HepG2 (cell line): Measurements from ENCODE around the gene EML2. TPM values are rescaled to one million over a fixed set of nuclear protein-coding genes. Genes with fewer than 3 reads are reported as not detected.

ENCODE experiments used
- ATF4 ChIP-seq, 2 experiments: fragments of 450-650 bp in 1 of 2; sonication (generic) in 1 of 2; formaldehyde crosslinking; IDR thresholded peaks; 2 replicates each; pipeline versions ENCODE4 v1.5.0 to v1.8.0; 2020 to 2022; ENCODE audit warnings: mild to moderate bottlenecking in 1 of 2, missing genetic modification reagents in 1 of 2
- BRF2 ChIP-seq: sonication (generic); formaldehyde crosslinking; IDR thresholded peaks from 2 replicates; pipeline ENCODE4 v1.8.1; 2022; ENCODE audit warnings: mild to moderate bottlenecking, missing genetic modification reagents
- EEA1 ChIP-seq: sonication (generic); formaldehyde crosslinking; IDR thresholded peaks from 2 replicates; pipeline ENCODE4 v1.5.1; 2020; ENCODE audit warnings: mild to moderate bottlenecking, missing genetic modification reagents, borderline replicate concordance
- ELK4 ChIP-seq: sonication (generic); formaldehyde crosslinking; IDR thresholded peaks from 2 replicates; pipeline ENCODE4 v1.9.0; 2021; ENCODE audit warnings: missing genetic modification reagents, borderline replicate concordance
- GABPB1 ChIP-seq: IDR thresholded peaks from 2 replicates; pipeline ENCODE4 v1.6.1; 2016; ENCODE audit warnings: mild to moderate bottlenecking, missing genetic modification reagents, moderate library complexity, missing compliant biosample characterization
- LRRFIP1 ChIP-seq: sonication (generic); formaldehyde crosslinking; conservative IDR thresholded peaks from 2 replicates; pipeline ENCODE4 v1.4.0; 2020; ENCODE audit warnings: missing genetic modification reagents
- MXD4 ChIP-seq: IDR thresholded peaks from 2 replicates; pipeline ENCODE4 v1.6.1; 2016; ENCODE audit warnings: mild to moderate bottlenecking, missing biosample characterization, missing genetic modification reagents
- PATZ1 ChIP-seq: sonication (generic); formaldehyde crosslinking; IDR thresholded peaks from 2 replicates; pipeline ENCODE4 v1.4.0; 2020; ENCODE audit warnings: missing genetic modification reagents
- POLR2A ChIP-seq, 2 experiments: IDR thresholded peaks; 2 replicates each; pipeline ENCODE4 v1.6.1; 2011; ENCODE audit warnings: low read depth in 2 of 2, low read length in 2 of 2, mild to moderate bottlenecking in 1 of 2, moderate library complexity in 1 of 2; ENCODE audit not compliant: insufficient read depth in 1 of 2
- RAD21 ChIP-seq: fragments of 450-650 bp; formaldehyde crosslinking; IDR thresholded peaks from 2 replicates; pipeline ENCODE4 v1.5.0; 2020; ENCODE audit warnings: mild to moderate bottlenecking
- RARA ChIP-seq: IDR thresholded peaks from 2 replicates; pipeline ENCODE4 v1.6.1; 2016; ENCODE audit warnings: missing genetic modification reagents, missing compliant biosample characterization
- RORA ChIP-seq: sonication (generic); formaldehyde crosslinking; IDR thresholded peaks from 2 replicates; pipeline ENCODE4 v1.5.0; 2020; ENCODE audit warnings: mild to moderate bottlenecking, missing genetic modification reagents, moderate library complexity
- SIX4 ChIP-seq: sonication (generic); formaldehyde crosslinking; IDR thresholded peaks from 2 replicates; pipeline ENCODE4 v1.4.0; 2020; ENCODE audit warnings: missing genetic modification reagents
- SMAD1 ChIP-seq: sonication (generic); formaldehyde crosslinking; IDR thresholded peaks from 2 replicates; pipeline ENCODE4 v1.4.0; 2020; ENCODE audit warnings: missing genetic modification reagents, low read depth, mild to moderate bottlenecking, borderline replicate concordance
- SMC3 ChIP-seq: IDR thresholded peaks from 2 replicates; pipeline ENCODE4 v1.6.1; 2011; ENCODE audit warnings: low read length, improper control_type of control experiment
- TRIM24 ChIP-seq: sonication (generic); formaldehyde crosslinking; IDR thresholded peaks from 2 replicates; pipeline ENCODE4 v1.8.0; 2022; ENCODE audit warnings: mild to moderate bottlenecking, missing genetic modification reagents
- ZNF703 ChIP-seq: sonication (generic); formaldehyde crosslinking; IDR thresholded peaks from 2 replicates; pipeline ENCODE4 v1.5.1; 2020; ENCODE audit warnings: missing genetic modification reagents, mild to moderate bottlenecking, moderate library complexity, borderline replicate concordance
- ZNF850 ChIP-seq: sonication (generic); formaldehyde crosslinking; conservative IDR thresholded peaks from 2 replicates; pipeline ENCODE4 v1.9.0; 2021; ENCODE audit warnings: mild to moderate bottlenecking, missing genetic modification reagents
- ZUFSP ChIP-seq: sonication (generic); formaldehyde crosslinking; IDR thresholded peaks from 2 replicates; pipeline ENCODE4 v1.9.0; 2021; ENCODE audit warnings: missing genetic modification reagents, mild to moderate bottlenecking, borderline replicate concordance
- polyA plus RNA-seq, 8 experiments: library from polyadenylated mRNA; depleted of rRNA in 3 of 8; stranded (reverse) in 7 of 8; unstranded in 1 of 8; fragments of >200 nt; fragmentation: Illumina TruSeq in 4 of 8; extraction: Trizol in 4 of 8; gene quantifications; 2 replicates each; pipeline versions ENCODE4 v1.2.1 to v1.2.3, GENCODE V29; 2011 to 2016; ENCODE audit warnings: low read depth in 4 of 8, missing spikeins in 1 of 8, mixed read lengths in 1 of 8; ENCODE audit not compliant: insufficient read depth in 1 of 8
- total RNA-seq, 5 experiments: library from RNA; depleted of rRNA; stranded (reverse); fragments of >200 nt; fragmentation: Illumina TruSeq; extraction: Trizol; gene quantifications; 2 replicates each; pipeline ENCODE4 v1.2.3, GENCODE V29; 2016; ENCODE audit warnings: low read depth in 1 of 5

The EML2 gene
- total and polyA plus RNA-seq, 2 of the 13 experiments (the other 11 are each of a cell fraction or from before 2014, with no cell fraction given) = 7.3 to 12.9 TPM

- TF ChIP-seq ZNF703 (CRISPR knock-in tag) (no peak), RAD21 (peak; percentile 87), ATF4 (CRISPR knock-in tag; IDR thresholded peaks at IDR 0.05) (no peak), ELK4 (CRISPR knock-in tag) (no peak), SMC3 (peak; percentile 42; the same call in 1 of the 2 replicates), GABPB1 (CRISPR knock-in tag) (peak; percentile 75; the same call in 1 of the 2 replicates), POLR2A (IDR thresholded peaks at IDR 0.05; ENCODE audit: insufficient read depth in 1 of 2, low read depth in 2 of 2, low read length in 2 of 2) (peak in 1 of 2 experiments; percentile 55; a peak in 1 of 4 replicates), ZUFSP (no peak), SMAD1 (CRISPR knock-in tag) (no peak), LRRFIP1 (CRISPR knock-in tag) (no peak), RORA (CRISPR knock-in tag) (no peak), SIX4 (CRISPR knock-in tag) (no peak), MXD4 (CRISPR knock-in tag) (0 out of 2 replicates have a peak, but pooled peaks have one; percentile 34), PATZ1 (CRISPR knock-in tag) (peak; percentile 87), RARA (CRISPR knock-in tag) (no peak), BRF2 (CRISPR knock-in tag) (no peak), EEA1 (CRISPR knock-in tag) (peak; percentile 84; the same call in 1 of the 2 replicates), TRIM24 (CRISPR knock-in tag) (no peak), ZNF850 (CRISPR knock-in tag) (no peak)
These were observed 42.3 kb upstream of the EML2 start (continued) for GRCh38 chr19:45681391-45682015.
